ENCODE measurements around the gene TPBGL. TPM values are rescaled to one million over a fixed set of nuclear protein-coding genes. Genes with fewer than 3 reads are reported as not detected.

TPBGL gene
- total and polyA plus RNA-seq, 4 donors = 0.11 to 0.58 (median 0.33) TPM

GRCh38 chr11:75270896-75271418 is 30.4 kb downstream of the TPBGL start:
- H3K9me3 ChIP-seq (ENCODE audit: control insufficient read depth in 4 of 4, insufficient read depth in 3 of 4, low read length in 3 of 4) = no peaks in the 10 kb centered on the region
- no peak overlapping the region for H3K9ac ChIP-seq (ENCODE audit: insufficient read depth in 1 of 2, low read length in 2 of 2)
- 85 to 92% methylated on average over 3 of the region's 3 CpGs for WGBS, 2 donors
- ATAC-seq (ENCODE audit: insufficient read depth, low FRiP score) (no peak), DNase-seq (no peak)
- TF ChIP-seq, protein P1, sequence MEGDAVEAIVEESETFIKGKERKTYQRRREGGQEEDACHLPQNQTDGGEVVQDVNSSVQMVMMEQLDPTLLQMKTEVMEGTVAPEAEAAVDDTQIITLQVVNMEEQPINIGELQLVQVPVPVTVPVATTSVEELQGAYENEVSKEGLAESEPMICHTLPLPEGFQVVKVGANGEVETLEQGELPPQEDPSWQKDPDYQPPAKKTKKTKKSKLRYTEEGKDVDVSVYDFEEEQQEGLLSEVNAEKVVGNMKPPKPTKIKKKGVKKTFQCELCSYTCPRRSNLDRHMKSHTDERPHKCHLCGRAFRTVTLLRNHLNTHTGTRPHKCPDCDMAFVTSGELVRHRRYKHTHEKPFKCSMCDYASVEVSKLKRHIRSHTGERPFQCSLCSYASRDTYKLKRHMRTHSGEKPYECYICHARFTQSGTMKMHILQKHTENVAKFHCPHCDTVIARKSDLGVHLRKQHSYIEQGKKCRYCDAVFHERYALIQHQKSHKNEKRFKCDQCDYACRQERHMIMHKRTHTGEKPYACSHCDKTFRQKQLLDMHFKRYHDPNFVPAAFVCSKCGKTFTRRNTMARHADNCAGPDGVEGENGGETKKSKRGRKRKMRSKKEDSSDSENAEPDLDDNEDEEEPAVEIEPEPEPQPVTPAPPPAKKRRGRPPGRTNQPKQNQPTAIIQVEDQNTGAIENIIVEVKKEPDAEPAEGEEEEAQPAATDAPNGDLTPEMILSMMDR (IDR thresholded peaks at IDR 0.05; ENCODE audit: control extremely low read depth, extremely low read depth) = no peak
- no peak overlapping the region for H3K27ac ChIP-seq (ENCODE audit: low read depth in 1 of 2, low read length in 1 of 2)
- H3K4me1 ChIP-seq (ENCODE audit: control insufficient read depth in 5 of 5, insufficient read depth in 5 of 5, low read length in 5 of 5) = no peaks in the 10 kb centered on the region
- no peaks in the 10 kb centered on the region for H3K27me3 ChIP-seq (ENCODE audit: control insufficient read depth in 3 of 3, insufficient read depth in 3 of 3, low read length in 2 of 3)
- no peak overlapping the region for H3K4me3 ChIP-seq
- peaks cover 3 to 64% (median 27%) of the 10 kb centered on the region in 4 donors for H3K36me3 ChIP-seq (ENCODE audit: control insufficient read depth in 4 of 4, insufficient read depth in 4 of 4, low read length in 4 of 4)

DNA sequence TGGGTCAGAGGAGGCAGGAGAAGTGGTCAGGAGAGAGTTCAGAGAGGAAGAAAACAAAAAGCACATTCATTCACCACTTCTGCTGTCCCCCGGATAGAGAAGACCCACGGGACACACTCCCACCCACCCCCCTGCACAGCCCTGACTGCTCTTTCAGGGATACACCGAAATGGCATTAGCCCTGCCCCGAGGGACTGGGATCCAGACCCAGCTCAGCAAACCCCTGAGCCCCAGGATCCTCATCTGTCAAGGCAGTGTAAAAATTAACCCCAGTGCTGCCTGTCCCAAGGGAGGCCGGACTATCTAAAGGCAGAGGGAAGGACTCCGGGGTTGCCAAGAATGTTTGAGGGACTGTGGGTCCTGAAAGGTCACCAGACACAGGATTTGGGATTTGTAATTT is 31.2 kb downstream of the TPBGL start:
- Histone ChIP-seq H3K9ac (ENCODE audit: insufficient read depth in 1 of 2, low read length in 2 of 2) (no peak overlapping the region), H3K4me1 (ENCODE audit: control insufficient read depth in 5 of 5, insufficient read depth in 5 of 5, low read length in 5 of 5) (no peaks in the 10 kb centered on the region), H3K36me3 (ENCODE audit: control insufficient read depth in 4 of 4, insufficient read depth in 4 of 4, low read length in 4 of 4) (peaks cover 3 to 61% (median 29%) of the 10 kb centered on the region in 4 donors), H3K4me3 (no peak overlapping the region), H3K9me3 (ENCODE audit: control insufficient read depth in 4 of 4, insufficient read depth in 3 of 4, low read length in 3 of 4) (no peaks in the 10 kb centered on the region), H3K27me3 (ENCODE audit: control insufficient read depth in 3 of 3, insufficient read depth in 3 of 3, low read length in 2 of 3) (no peaks in the 10 kb centered on the region), H3K27ac (ENCODE audit: low read depth in 1 of 2, low read length in 1 of 2) (no peak overlapping the region)
- WGBS, 2 donors = 80% methylated on average over 6 of the region's 6 CpGs
- DNase-seq (no peak), ATAC-seq (ENCODE audit: insufficient read depth, low FRiP score) (no peak)
- TF ChIP-seq, protein P1 (IDR thresholded peaks at IDR 0.05; ENCODE audit: control extremely low read depth, extremely low read depth) = no peak

GRCh38 chr11:75272391-75272790 is 31.8 kb downstream of the TPBGL start:
- Histone ChIP-seq H3K27ac (ENCODE audit: low read depth in 1 of 2, low read length in 1 of 2) (no peak overlapping the region), H3K36me3 (ENCODE audit: control insufficient read depth in 4 of 4, insufficient read depth in 4 of 4, low read length in 4 of 4) (peaks cover 3 to 62% (median 34%) of the 10 kb centered on the region in 4 donors), H3K9me3 (ENCODE audit: control insufficient read depth in 4 of 4, insufficient read depth in 3 of 4, low read length in 3 of 4) (no peaks in the 10 kb centered on the region), H3K9ac (ENCODE audit: insufficient read depth in 1 of 2, low read length in 2 of 2) (no peak overlapping the region), H3K4me3 (no peak overlapping the region), H3K4me1 (ENCODE audit: control insufficient read depth in 5 of 5, insufficient read depth in 5 of 5, low read length in 5 of 5) (no peaks in the 10 kb centered on the region), H3K27me3 (ENCODE audit: control insufficient read depth in 3 of 3, insufficient read depth in 3 of 3, low read length in 2 of 3) (no peaks in the 10 kb centered on the region)
- DNase-seq (no peak), ATAC-seq (ENCODE audit: insufficient read depth, low FRiP score) (no peak)
- TF ChIP-seq, protein P1 (IDR thresholded peaks at IDR 0.05; ENCODE audit: control extremely low read depth, extremely low read depth) = no peak
- 64 to 88% methylated on average over 5 of the region's 5 CpGs for WGBS, 2 donors

GRCh38 chr11:75272821-75273301 is 32.3 kb downstream of the TPBGL start:
- Histone ChIP-seq H3K27me3 (ENCODE audit: control insufficient read depth in 3 of 3, insufficient read depth in 3 of 3, low read length in 2 of 3) (no peaks in the 10 kb centered on the region), H3K4me3 (no peak overlapping the region), H3K9ac (ENCODE audit: insufficient read depth in 1 of 2, low read length in 2 of 2) (no peak overlapping the region), H3K9me3 (ENCODE audit: control insufficient read depth in 4 of 4, insufficient read depth in 3 of 4, low read length in 3 of 4) (no peaks in the 10 kb centered on the region), H3K27ac (ENCODE audit: low read depth in 1 of 2, low read length in 1 of 2) (no peak overlapping the region), H3K4me1 (ENCODE audit: control insufficient read depth in 5 of 5, insufficient read depth in 5 of 5, low read length in 5 of 5) (no peaks in the 10 kb centered on the region), H3K36me3 (ENCODE audit: control insufficient read depth in 4 of 4, insufficient read depth in 4 of 4, low read length in 4 of 4) (peaks cover 3 to 64% (median 39%) of the 10 kb centered on the region in 4 donors)
- TF ChIP-seq, protein P1 (IDR thresholded peaks at IDR 0.05; ENCODE audit: control extremely low read depth, extremely low read depth) = no peak
- ATAC-seq (ENCODE audit: insufficient read depth, low FRiP score) = no peak
- WGBS, 2 donors = 61 to 80% methylated on average over 11 to 12 of the region's 12 CpGs
- DNase-seq = no peak

Measured in lung (tissue), 12 donors.